GM19395 (cell line): ENCODE measurements around the gene NME7.

Experiments
- ATAC-seq: cut with Tn5 transposase; IDR thresholded peaks from one replicate; pipeline ENCODE4 v1.9.1; 2021; ENCODE audit warnings: mild to moderate bottlenecking, moderate library complexity; ENCODE audit not compliant: unreplicated experiment

The NME7 gene

DNA sequence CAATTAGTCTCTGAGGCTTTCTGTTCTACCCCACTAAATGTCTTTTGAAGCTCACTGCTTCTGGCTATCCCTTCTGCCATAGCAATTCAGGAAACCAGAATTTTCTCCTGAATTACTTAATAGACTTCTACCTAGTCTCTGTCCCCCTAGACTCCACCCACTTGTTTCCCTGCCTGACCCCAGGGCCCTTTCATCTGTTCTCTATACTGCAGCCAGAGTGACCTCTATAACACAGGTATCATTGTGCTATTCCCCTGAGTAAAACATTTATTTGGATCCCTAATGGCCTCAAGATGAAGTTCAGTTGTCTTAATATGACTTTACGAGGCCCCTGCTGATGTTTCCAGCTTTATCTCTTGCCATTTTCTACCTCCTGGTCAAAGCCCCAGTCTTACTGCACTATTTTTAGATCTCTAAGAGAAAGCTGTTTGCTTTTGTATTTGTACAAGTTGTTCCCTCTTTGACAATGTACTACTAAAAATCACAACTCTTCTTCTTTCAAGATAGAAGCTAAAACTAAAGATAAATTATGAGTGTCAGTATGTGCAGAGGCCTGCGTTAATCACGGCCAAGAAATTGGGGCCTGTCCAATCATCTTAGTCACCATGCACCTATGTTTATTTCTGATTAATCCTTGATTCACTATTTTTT lies 206.6 kb downstream of the NME7 start:
- no peak for ATAC-seq

- no peak for ATAC-seq
Measured at GRCh38 chr1:169156580-169156979, 211.0 kb downstream of the NME7 start.

DNA sequence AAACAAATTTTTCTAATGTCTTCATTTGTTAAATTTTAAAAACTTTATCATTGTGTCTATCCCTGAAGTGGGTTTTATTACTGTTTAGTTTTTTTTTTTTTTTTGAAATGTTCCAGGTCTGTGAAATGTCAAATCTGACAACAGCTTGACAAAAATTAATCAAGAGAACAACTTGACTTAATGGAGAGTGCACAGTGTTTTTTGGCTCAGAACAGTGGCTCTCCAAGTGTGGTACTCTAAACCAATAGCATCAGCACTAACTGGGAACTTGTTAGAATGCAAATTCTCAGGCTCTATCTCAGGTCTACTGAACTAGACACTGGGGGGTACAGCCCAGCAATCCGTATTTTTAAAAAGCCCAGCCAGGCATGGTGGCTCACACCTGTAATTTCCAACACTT lies 211.9 kb downstream of the NME7 start:
- no peak for ATAC-seq

GRCh38 chr1:169151338-169151837 lies 216.2 kb downstream of the NME7 start:
- no peak for ATAC-seq

- no peak for ATAC-seq
Measured at GRCh38 chr1:169150641-169151337, 216.8 kb downstream of the NME7 start.

DNA sequence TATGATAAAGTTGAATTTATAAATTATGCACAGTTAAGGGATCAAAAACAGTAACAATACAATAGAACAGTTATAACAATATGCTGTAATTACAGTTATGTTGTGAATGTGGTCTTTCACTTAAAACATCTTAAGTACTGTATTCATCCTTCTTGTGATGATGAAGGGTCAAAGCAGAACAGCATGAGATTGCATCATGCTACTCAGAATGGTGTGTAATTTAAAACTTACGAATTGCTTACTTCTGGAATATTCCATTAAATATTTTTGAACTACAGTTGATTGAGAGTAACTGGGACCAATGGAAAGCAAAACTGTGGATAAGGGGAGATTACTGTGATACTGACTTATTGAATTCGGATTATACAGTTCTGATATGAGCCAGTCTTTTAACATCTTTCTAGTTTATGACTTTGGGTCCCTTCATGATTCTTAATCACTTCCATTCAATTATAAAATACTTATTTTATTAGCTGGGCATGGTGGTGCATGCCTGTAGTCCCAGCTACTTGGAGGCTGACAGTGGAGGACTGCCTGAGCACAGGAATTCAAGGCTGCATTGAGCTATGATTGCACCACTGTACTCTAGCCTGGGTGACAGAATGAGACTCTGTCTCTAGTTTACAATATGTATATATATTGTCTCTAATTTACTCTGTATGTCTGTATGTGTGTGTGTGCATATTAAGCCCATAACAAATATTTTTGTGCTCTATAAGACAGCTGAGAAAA lies 217.9 kb downstream of the NME7 start:
- ATAC-seq, result no peak

DNA sequence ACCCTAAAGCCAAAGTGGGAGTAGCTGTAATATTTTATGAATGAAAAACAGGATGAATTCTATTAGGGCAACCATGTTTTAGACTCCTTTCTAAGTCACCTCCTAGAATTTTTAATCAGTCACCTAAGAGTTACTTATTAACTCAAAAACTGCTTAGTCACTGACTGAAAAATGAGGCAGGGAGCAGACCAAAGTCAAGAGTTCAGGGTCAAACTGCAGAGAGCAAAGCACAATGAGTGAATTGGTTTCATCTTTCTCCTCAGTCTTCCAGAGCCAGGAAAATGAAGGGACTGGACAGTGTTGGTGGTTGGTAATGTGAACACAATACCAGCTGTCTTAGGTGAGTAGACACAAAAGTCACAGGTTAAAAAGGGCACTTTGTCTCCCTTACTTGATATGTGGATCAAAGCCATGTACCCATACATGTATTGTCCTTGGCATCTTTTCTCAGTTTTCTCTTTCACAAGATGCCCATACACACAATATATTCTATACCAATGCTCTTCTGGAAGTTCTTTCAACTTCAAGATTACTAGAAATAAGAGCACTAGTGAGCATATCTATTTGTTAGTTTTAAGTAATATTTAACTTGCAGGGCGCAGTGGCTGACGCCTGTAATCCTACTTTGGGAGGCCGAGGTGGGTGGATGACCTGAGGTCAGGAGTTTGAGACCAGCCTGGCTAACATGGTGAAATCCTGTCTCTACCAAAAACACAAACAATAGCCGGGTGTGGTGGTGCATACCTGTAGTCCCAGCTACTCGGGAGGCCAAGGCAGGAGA lies 218.9 kb downstream of the NME7 start:
- ATAC-seq, result peak; percentile 70

DNA sequence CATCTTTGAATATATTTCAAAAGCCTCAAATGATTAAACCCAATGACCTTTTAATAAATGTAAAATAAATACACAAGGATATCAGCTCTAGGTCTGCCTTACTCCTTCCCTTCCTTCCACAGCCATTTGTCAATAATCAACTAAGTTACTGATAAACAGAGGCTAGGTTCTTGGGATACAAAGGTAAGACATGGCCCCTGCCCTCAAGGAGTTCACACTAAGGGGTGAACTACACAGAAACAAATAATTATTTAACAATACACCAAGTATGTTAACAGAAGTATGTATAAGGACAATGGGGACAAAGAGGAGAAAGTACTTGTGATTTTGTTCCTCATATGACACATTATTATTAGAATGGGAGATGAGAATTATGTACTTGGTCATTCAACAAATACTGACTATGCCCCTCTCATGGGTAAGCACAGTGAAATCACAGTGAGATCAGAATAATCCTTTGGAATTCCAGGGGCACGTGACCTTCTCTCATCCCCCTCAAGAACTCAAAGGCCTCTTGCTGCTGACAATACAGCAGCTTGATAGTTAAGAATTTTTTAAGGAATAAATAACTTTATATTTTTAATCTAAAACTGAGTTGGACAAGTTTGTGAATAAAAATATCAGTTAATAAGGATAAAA lies 220.9 kb downstream of the NME7 start:
- no peak for ATAC-seq

GRCh38 chr1:169144941-169145626 lies 222.5 kb downstream of the NME7 start:
- no peak for ATAC-seq

GRCh38 chr1:169143984-169144383 lies 223.6 kb downstream of the NME7 start:
- ATAC-seq, result no peak

DNA sequence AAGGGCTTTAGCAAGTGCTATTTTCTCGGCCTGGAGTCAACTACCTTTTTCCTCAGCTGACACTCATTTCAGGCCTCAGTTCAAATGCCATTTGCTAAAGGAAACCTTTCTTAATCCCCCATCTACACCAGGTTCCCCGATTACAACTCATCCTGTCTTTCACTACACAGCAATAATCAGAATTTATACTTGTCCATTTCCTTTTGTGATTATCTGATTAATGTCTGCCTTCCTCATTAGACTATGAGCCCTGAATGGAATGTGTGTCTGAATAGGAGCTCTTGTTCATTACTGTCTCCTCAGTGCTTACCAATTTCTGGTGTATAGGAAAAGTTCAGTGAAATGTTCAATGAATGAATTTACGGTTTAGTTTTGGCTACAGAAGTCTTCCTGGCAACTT lies 224.3 kb downstream of the NME7 start:
- no peak for ATAC-seq

GRCh38 chr1:169142129-169142528 lies 225.5 kb downstream of the NME7 start:
- ATAC-seq, result no peak

DNA sequence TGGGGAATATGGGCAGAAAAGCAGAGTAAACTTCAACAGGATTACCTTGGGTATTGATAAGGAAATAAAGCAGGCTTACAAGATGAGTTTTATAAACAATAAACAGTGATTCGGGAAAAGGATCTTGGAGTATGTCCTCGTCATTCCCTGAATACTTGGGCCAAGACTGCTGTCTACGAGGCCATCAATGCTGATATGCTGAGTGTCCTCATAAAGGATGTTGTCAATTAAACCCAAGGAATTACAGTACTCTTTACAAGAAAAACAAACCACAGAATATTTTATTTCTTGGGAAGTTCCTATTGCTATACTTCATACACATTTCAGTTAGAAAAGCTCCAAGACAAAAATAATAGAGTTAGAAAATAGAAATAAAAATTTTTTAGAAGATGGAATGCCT lies 226.2 kb downstream of the NME7 start:
- no peak for ATAC-seq

DNA sequence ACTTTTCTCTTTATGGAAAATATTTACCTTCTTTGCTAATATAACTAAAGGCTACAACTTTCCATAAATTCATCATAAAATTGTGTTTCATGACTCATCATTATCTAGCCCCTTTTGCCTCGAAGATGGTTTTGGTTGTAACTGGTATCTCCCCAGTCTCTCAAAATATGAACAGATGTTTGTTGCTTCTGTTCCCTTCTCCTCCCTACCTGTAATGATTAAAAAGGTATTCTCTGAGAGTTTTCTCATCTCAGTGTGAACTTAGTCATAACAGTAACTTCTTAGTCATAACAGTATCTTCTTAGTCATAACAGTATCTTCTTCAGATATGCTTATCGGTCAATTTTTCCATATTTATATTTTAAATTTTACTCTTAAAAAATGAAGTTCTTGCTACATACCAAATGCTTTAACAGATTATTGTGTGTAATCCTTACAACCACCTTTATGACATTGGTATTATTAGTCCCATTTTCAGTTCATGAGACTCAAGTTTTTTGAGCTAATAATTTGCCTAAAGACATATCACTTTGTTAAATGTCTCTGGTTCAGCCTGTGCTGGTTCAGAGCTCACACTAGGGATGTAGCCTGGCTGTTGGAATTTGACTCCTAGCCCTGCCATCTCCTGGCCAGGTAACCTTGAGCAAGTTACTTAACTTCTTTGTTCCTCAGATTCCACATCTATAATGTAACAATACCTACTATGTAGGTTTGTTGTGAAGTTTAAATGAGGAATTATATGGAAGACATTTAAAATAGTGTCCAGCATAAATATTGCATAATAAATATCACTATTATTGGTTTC lies 228.5 kb downstream of the NME7 start:
- peak; percentile 94 for ATAC-seq

DNA sequence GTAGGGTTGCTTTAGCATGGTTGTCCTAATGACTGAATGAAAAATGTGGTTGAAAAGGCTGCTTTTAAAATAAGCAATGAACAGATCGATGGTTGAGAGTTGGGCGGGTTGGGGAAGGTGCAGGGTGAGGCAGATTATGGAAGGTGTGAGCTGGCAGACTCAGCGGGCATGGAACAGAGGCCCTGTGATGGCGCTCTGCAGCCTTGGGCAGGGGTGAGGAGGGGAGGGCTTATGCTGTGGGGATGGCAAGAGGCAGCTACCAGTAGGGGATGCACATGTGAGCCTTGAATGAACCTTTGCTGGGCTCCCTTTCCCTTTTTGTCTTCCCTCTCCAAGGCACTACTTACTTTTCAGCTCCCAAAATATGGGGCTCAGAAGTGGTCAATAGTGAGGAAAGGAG lies 230.2 kb downstream of the NME7 start:
- no peak for ATAC-seq

GRCh38 chr1:169133801-169134502 lies 233.6 kb downstream of the NME7 start:
- no peak for ATAC-seq

DNA sequence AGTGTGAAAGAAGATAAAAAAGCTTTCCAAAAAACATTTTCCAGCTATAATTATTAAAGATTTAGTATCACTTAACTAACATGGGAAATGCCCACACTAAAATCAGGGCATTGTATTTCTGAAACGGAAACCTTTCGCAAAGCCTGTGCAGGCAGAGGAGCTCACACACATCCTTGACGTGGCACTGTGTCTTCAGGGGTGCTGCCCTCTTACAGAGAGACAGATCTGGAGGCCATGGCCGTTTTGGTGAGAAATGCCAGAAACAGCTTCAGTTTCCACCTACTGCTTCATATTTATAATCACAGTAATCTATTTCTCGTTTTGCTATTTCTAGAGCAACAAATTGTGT lies 234.4 kb downstream of the NME7 start:
- no peak for ATAC-seq

DNA sequence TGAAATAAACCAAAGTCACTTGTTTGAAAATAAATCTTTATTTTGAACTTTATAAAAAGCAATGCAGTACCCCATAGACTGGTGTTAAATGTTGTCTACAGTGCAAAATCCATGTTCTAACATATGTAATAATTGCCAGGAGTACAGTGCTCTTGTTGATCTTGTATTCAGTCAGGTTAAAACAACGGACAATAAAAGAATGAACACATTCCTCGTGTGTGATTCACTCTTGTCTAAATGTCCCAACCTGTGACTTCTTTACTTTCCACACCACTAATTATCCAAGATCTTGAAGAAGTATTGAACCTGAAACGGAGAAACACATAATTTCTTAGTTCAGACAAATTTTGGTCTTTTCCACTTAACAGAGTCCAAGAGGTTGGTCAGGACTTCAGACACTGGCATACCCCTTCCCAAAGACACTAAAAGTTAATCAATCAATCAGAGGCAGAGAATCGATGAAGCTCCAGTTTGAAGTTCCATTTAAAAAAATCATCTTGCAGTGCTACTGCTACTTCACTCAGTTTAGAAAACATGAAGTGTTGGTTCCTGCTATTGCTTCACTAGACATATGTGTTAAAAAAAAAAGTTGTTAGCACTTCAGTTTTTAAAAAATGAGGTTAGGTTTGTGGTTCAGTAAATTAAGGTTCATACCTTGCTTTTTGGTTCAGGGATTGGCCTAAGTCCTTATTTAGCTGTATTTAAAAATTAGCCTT lies 234.9 kb downstream of the NME7 start:
- no peak for ATAC-seq
